IMR-90 (cell line): ENCODE measurements around the gene HOXA5. TPM values are rescaled to one million over a fixed set of nuclear protein-coding genes. Genes with fewer than 3 reads are reported as not detected.
A peak's percentile ranks its signal among the peaks of the same experiment; 100 is the strongest.

ENCODE experiments used
- ATAC-seq: fragments of 200-7000 bp; cut with Tn5 transposase; 2 replicates; pipeline ENCODE4 v1.9.1; 2020; ENCODE audit warnings: low read depth, mild to moderate bottlenecking, moderate library complexity
- BruUV-seq: library from RNA; stranded (reverse); fragments of 400-500 nt; replicated peaks from 2 replicates; lab custom pipeline; 2021; lab: Mats Ljungman, UMichigan
- CTCF ChIA-PET: fragments of 300-600 bp; formaldehyde crosslinking; extraction: SDS; loops from one replicate; lab custom pipeline; 2021; ENCODE audit warnings: antibody characterized with exemption; lab: Yijun Ruan, JAX
- POLR2A ChIA-PET: fragments of 300-600 bp; sonication (Branson Sonifier 250); formaldehyde crosslinking; loops from one replicate; lab custom pipeline; 2022; ENCODE audit warnings: antibody characterized with exemption; ENCODE audit not compliant: unreplicated experiment; lab: Charles Lee
- DNase-seq: peaks from one replicate; pipeline ENCODE4 v3.0.0; 2013
- H2AFZ ChIP-seq: replicated peaks from 2 replicates; pipeline ENCODE3; 2013; ENCODE audit warnings: low read length, mild to moderate bottlenecking; ENCODE audit not compliant: poor library complexity
- H2AK5ac ChIP-seq: 2 replicates; pipeline ENCODE4 v1.6.1; 2013; ENCODE audit warnings: low read depth, low read length, inconsistent platforms
- H2AK9ac ChIP-seq: replicated peaks from 2 replicates; pipeline ENCODE3; 2013; ENCODE audit warnings: mild to moderate bottlenecking, low read depth, low read length, moderate library complexity; ENCODE audit not compliant: poor library complexity
- H2BK120ac ChIP-seq: 2 replicates; pipeline ENCODE4 v1.6.1; 2013; ENCODE audit warnings: low read depth, low read length, inconsistent platforms
- H2BK15ac ChIP-seq: 3 replicates; pipeline ENCODE4 v1.6.1; 2013; ENCODE audit warnings: low read depth, low read length, inconsistent platforms
- H2BK20ac ChIP-seq: 2 replicates; pipeline ENCODE4 v1.6.1; 2013; ENCODE audit warnings: low read depth, mild to moderate bottlenecking, inconsistent platforms, low read length, moderate library complexity
- H2BK5ac ChIP-seq: 2 replicates; pipeline ENCODE4 v1.6.1; 2013; ENCODE audit warnings: mild to moderate bottlenecking, low read depth, low read length, inconsistent platforms; ENCODE audit not compliant: poor library complexity, severe bottlenecking
- H3K14ac ChIP-seq: replicated peaks from 2 replicates; pipeline ENCODE4 v1.6.1; 2013; ENCODE audit warnings: low read depth, low read length, inconsistent platforms
- H3K18ac ChIP-seq: 2 replicates; pipeline ENCODE4 v1.6.1; 2013; ENCODE audit warnings: low read depth, low read length, control low read depth
- H3K23ac ChIP-seq: 2 replicates; pipeline ENCODE4 v1.6.1; 2013; ENCODE audit warnings: low read depth, low read length, inconsistent platforms
- H3K27ac ChIP-seq: 2 replicates; pipeline ENCODE4 v1.5.1; 2013; ENCODE audit warnings: mild to moderate bottlenecking, control low read depth, low read length; ENCODE audit not compliant: insufficient read depth
- H3K27me3 ChIP-seq: 2 replicates; pipeline ENCODE4 v1.6.1; 2013; ENCODE audit warnings: low read length; ENCODE audit not compliant: control insufficient read depth, insufficient read depth
- H3K36me3 ChIP-seq: 2 replicates; pipeline ENCODE4 v1.6.1; 2013; ENCODE audit warnings: low read length, mixed read lengths; ENCODE audit not compliant: control insufficient read depth, insufficient read depth
- H3K4ac ChIP-seq: 2 replicates; pipeline ENCODE4 v1.6.1; 2013; ENCODE audit warnings: low read depth, low read length, inconsistent platforms
- H3K4me1 ChIP-seq: 2 replicates; pipeline ENCODE4 v1.6.1; 2013; ENCODE audit warnings: low read length, mixed read lengths; ENCODE audit not compliant: control insufficient read depth, insufficient read depth
- H3K4me2 ChIP-seq: 2 replicates; pipeline ENCODE4 v1.6.1; 2013; ENCODE audit warnings: low read depth, mild to moderate bottlenecking, control low read depth, low read length, moderate library complexity
- H3K4me3 ChIP-seq: 2 replicates; pipeline ENCODE4 v1.5.1; 2013; ENCODE audit warnings: low read depth, mild to moderate bottlenecking, control low read depth, low read length, moderate library complexity; ENCODE audit not compliant: insufficient read depth
- H3K56ac ChIP-seq: 2 replicates; pipeline ENCODE4 v1.6.1; 2013; ENCODE audit warnings: low read length, inconsistent platforms; ENCODE audit not compliant: insufficient read depth; ENCODE audit errors: extremely low read depth
- H3K79me1 ChIP-seq, 2 experiments: 2 replicates each; pipeline ENCODE4 v1.6.1; 2013; ENCODE audit warnings: low read length in 2 of 2, inconsistent platforms in 1 of 2, low read depth in 1 of 2
- H3K9ac ChIP-seq: 2 replicates; pipeline ENCODE4 v1.6.1; 2013; ENCODE audit warnings: low read depth, low read length, control low read depth
- H3K9me1 ChIP-seq: 2 replicates; pipeline ENCODE4 v1.6.1; 2013; ENCODE audit warnings: low read length, inconsistent platforms; ENCODE audit not compliant: insufficient read depth
- H3K9me3 ChIP-seq: 2 replicates; pipeline ENCODE4 v1.6.1; 2013; ENCODE audit warnings: low read length; ENCODE audit not compliant: control insufficient read depth, insufficient read depth
- H4K20me1 ChIP-seq: 2 replicates; pipeline ENCODE4 v1.6.1; 2013; ENCODE audit warnings: low read length, inconsistent platforms; ENCODE audit not compliant: insufficient read depth
- H4K5ac ChIP-seq: 2 replicates; pipeline ENCODE4 v1.6.1; 2013; ENCODE audit warnings: mild to moderate bottlenecking, low read depth, low read length, control low read depth
- H4K8ac ChIP-seq, 2 experiments: 2 replicates each; pipeline ENCODE4 v1.6.1; 2013; ENCODE audit warnings: low read depth in 2 of 2, low read length in 2 of 2, control low read depth in 1 of 2, inconsistent platforms in 1 of 2
- H4K91ac ChIP-seq: 2 replicates; pipeline ENCODE4 v1.6.1; 2013; ENCODE audit warnings: low read depth, low read length, inconsistent platforms; ENCODE audit not compliant: insufficient read depth
- CEBPB ChIP-seq: IDR thresholded peaks from 2 replicates; pipeline ENCODE4 v1.6.1; 2012; ENCODE audit warnings: low read depth, low read length, improper control_type of control experiment
- CHD1 ChIP-seq: IDR thresholded peaks from 2 replicates; pipeline ENCODE4 v1.6.1; 2012; ENCODE audit warnings: low read depth, low read length, improper control_type of control experiment
- MAFK ChIP-seq: IDR thresholded peaks from 2 replicates; pipeline ENCODE4 v1.6.1; 2012; ENCODE audit warnings: low read depth, low read length, improper control_type of control experiment
- MAZ ChIP-seq: IDR thresholded peaks from 2 replicates; pipeline ENCODE4 v1.6.1; 2012; ENCODE audit warnings: low read depth, mild to moderate bottlenecking, low read length, improper control_type of control experiment, moderate library complexity, borderline replicate concordance
- MXI1 ChIP-seq: IDR thresholded peaks from 2 replicates; pipeline ENCODE4 v1.6.1; 2012; ENCODE audit warnings: low read depth, mild to moderate bottlenecking, low read length, moderate library complexity, borderline replicate concordance
- NFE2L2 ChIP-seq: fragments of 150-350 bp; IDR thresholded peaks from 2 replicates; pipeline ENCODE4 v1.6.1; 2016; ENCODE audit warnings: low read depth, mild to moderate bottlenecking, low read length
- POLR2A ChIP-seq: IDR thresholded peaks from 2 replicates; pipeline ENCODE4 v1.6.1; 2012; ENCODE audit warnings: mild to moderate bottlenecking, low read depth, low read length
- RAD21 ChIP-seq: IDR thresholded peaks from 2 replicates; pipeline ENCODE4 v1.6.1; 2012; ENCODE audit warnings: low read length, improper control_type of control experiment
- RCOR1 ChIP-seq: IDR thresholded peaks from 2 replicates; pipeline ENCODE4 v1.6.1; 2012; ENCODE audit warnings: mild to moderate bottlenecking, low read length, improper control_type of control experiment; ENCODE audit not compliant: insufficient replicate concordance
- RFX5 ChIP-seq: IDR thresholded peaks from 2 replicates; pipeline ENCODE4 v1.8.0; 2012; ENCODE audit warnings: low read depth, mild to moderate bottlenecking, low read length, moderate library complexity
- SMC3 ChIP-seq: fragments of 150-350 bp; IDR thresholded peaks from 2 replicates; pipeline ENCODE4 v1.6.1; 2016; ENCODE audit warnings: low read depth, mild to moderate bottlenecking, antibody characterized with exemption, low read length, moderate library complexity
- WGBS, 2 experiments: methylation state at CpG; one replicate each; pipeline versions ENCODE4 v1.1.5 to v1.1.7; 2013; ENCODE audit warnings: missing lambda C conversion rate in 2 of 2; ENCODE audit not compliant: insufficient read length in 1 of 2; ENCODE audit errors: extremely low coverage in 2 of 2; 5-methylcytosine and 5-hydroxymethylcytosine counted together
- dilution Hi-C: fragments of 300-500 bp; cut with HindIII; formaldehyde crosslinking; loops from one replicate; pipeline ENCODE4 v1.14.3; 2018; ENCODE audit warnings: low sequenced_read_pairs; ENCODE audit not compliant: unreplicated experiment
- in situ Hi-C: fragments of 300-500 bp; cut with MboI; formaldehyde crosslinking; loops from 3 replicates; pipeline ENCODE4 v1.14.3; 2019; ENCODE audit warnings: low sequenced_read_pairs, inconsistent platforms, mixed read lengths
- intact Hi-C: fragments of 100-400 bp; cut with micrococcal nuclease; formaldehyde crosslinking; loops from 2 replicates; pipeline ENCODE4 v1.10.0; 2022
- polyA plus RNA-seq, 3 experiments: library from polyadenylated mRNA; depleted of rRNA; stranded (reverse); fragments of >200 nt; gene quantifications; 2 replicates each; pipeline ENCODE4 v1.2.3, GENCODE V29; 2012; ENCODE audit warnings: low replicate concordance in 1 of 3
- total RNA-seq: library from RNA; depleted of rRNA; stranded (reverse); fragments of >200 nt; gene quantifications from 2 replicates; pipeline ENCODE4 v1.2.3, GENCODE V29; 2012
- TF ChIP-seq, protein P1 (sequence below): conservative IDR thresholded peaks from 2 replicates; pipeline ENCODE4 v1.5.1; 2012; ENCODE audit warnings: mild to moderate bottlenecking, low read depth, low read length, improper control_type of control experiment
- TF ChIP-seq, protein P2 (sequence below): fragments of 150-350 bp; IDR thresholded peaks from 2 replicates; pipeline ENCODE4 v1.6.1; 2017; ENCODE audit warnings: mild to moderate bottlenecking, antibody characterized with exemption, low read length, low read depth

The HOXA5 gene
- total and polyA plus RNA-seq, 2 of the 4 experiments (the other 2 are of a cell fraction), result 19.9 to 29.4 TPM

DNA sequence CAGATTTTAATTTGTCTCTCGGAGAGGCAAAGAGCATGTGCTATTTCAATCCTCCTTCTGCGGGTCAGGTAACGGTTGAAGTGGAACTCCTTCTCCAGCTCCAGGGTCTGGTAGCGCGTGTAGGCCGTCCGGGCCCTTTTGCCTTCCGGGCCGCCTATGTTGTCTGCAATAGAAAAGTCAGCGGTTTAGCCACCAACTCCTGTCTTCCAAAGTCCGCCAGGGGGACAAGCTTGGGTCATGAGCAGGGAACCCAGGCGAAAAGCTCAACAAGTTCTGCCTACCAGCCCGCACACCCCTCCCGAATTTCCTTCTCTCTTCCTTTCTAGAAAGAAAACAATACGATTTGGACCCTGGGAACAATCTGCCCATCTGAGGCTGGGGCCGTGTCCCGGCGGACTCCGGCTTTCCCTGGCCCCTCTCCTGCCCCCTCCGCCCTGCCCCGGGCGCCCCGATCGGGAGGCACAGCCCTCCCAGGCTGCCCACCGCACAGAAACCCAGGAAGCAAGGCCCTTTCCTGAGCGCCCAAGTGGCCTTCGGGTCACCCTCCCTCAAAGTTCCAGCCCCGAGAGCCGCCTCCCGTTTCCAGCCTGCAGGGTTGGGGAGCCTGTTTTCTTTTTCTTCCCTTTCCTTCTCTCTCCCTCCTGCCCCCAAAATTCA is 1.4 kb downstream of the HOXA5 start:
- peak overlapping the region; percentile 75 for H4K91ac ChIP-seq
- peaks cover 14% of the 10 kb centered on the region; the same call in 1 of the 2 replicates for H3K4me1 ChIP-seq
- H3K4me2 ChIP-seq, result peak overlapping the region; percentile 94
- peak overlapping the region; percentile 99 for H3K23ac ChIP-seq
- H3K79me1 ChIP-seq, result peaks cover 9 to 38% of the 10 kb centered on the region in 2 experiments; a peak in 3 of 4 replicates
- H2BK20ac ChIP-seq, result no peak overlapping the region
- H4K20me1 ChIP-seq, result no peaks in the 10 kb centered on the region
- peaks cover 9% of the 10 kb centered on the region for H3K36me3 ChIP-seq
- no peaks in the 10 kb centered on the region for H3K27me3 ChIP-seq
- peak overlapping the region; percentile 82 for H2AK9ac ChIP-seq
- peak overlapping the region; percentile 89 for H2BK5ac ChIP-seq
- peak overlapping the region; percentile 95 for H3K14ac ChIP-seq
- H2BK120ac ChIP-seq, result peak overlapping the region; percentile 81
- H4K8ac ChIP-seq, result peak overlapping the region; percentile 87; a peak in 3 of 4 replicates
- DNase-seq, result no peak
- ChIA-PET CTCF (interaction anchor here (0.6 to 2.0 kb wide), 13 partner anchors 9 to 772 kb away, joined by 3 to 9 read pairs (median 4); partner anchors contain the start of gene HOXA4), POLR2A (interaction anchor here (0.9 kb wide), 1 partner anchor 10 kb away, joined by 3 read pairs; no protein-coding TSS in a partner anchor)
- H3K18ac ChIP-seq, result peak overlapping the region; percentile 93
- intact Hi-C loops, result loop anchor here (5.0 kb wide), 1 partner anchor 1250 kb away; no protein-coding TSS in a partner anchor
- peak overlapping the region; percentile 62; the same call in 1 of the 2 replicates for H2AK5ac ChIP-seq
- peak overlapping the region; percentile 14 for H4K5ac ChIP-seq
- peak overlapping the region; percentile 80 for H3K4ac ChIP-seq
- H3K9me1 ChIP-seq, result no peaks in the 10 kb centered on the region
- peak overlapping the region; percentile 12; the same call in 2 of the 3 replicates for H2BK15ac ChIP-seq
- no TSS peak for BruUV-seq
- H2AFZ ChIP-seq, result peak overlapping the region; percentile 90
- peak overlapping the region; percentile 92 for H3K56ac ChIP-seq
- no peak for ATAC-seq
- 3% methylated on average over 14 of the region's 30 CpGs; no CpG with 5 or more reads in 1 of the 2 experiments for WGBS, 2 experiments
- H3K4me3 ChIP-seq, result peak overlapping the region; percentile 93
- in situ Hi-C loops, result loop anchor here (5.0 to 10.0 kb wide), 3 partner anchors 40 to 947 kb away; partner anchors contain the start of gene HOXA2
- H3K27ac ChIP-seq, result peak overlapping the region; percentile 93
- dilution Hi-C loops, result no loop called here
- H3K9me3 ChIP-seq, result no peaks in the 10 kb centered on the region
- peak overlapping the region; percentile 89 for H3K9ac ChIP-seq
- TF ChIP-seq CHD1 (no peak), CEBPB (no peak), POLR2A (no peak; the same call in 1 of the 2 replicates), NFE2L2 (no peak), RCOR1 (no peak), RAD21 (peak; percentile 20; the same call in 1 of the 2 replicates), MAFK (peak; percentile 11; the same call in 1 of the 2 replicates), RFX5 (no peak), SMC3 (peak; percentile 15; the same call in 1 of the 2 replicates), MAZ (no peak), MXI1 (no peak)
- TF ChIP-seq, protein P1, sequence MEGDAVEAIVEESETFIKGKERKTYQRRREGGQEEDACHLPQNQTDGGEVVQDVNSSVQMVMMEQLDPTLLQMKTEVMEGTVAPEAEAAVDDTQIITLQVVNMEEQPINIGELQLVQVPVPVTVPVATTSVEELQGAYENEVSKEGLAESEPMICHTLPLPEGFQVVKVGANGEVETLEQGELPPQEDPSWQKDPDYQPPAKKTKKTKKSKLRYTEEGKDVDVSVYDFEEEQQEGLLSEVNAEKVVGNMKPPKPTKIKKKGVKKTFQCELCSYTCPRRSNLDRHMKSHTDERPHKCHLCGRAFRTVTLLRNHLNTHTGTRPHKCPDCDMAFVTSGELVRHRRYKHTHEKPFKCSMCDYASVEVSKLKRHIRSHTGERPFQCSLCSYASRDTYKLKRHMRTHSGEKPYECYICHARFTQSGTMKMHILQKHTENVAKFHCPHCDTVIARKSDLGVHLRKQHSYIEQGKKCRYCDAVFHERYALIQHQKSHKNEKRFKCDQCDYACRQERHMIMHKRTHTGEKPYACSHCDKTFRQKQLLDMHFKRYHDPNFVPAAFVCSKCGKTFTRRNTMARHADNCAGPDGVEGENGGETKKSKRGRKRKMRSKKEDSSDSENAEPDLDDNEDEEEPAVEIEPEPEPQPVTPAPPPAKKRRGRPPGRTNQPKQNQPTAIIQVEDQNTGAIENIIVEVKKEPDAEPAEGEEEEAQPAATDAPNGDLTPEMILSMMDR, result peak; percentile 27; the same call in 1 of the 2 replicates
- TF ChIP-seq, protein P2, sequence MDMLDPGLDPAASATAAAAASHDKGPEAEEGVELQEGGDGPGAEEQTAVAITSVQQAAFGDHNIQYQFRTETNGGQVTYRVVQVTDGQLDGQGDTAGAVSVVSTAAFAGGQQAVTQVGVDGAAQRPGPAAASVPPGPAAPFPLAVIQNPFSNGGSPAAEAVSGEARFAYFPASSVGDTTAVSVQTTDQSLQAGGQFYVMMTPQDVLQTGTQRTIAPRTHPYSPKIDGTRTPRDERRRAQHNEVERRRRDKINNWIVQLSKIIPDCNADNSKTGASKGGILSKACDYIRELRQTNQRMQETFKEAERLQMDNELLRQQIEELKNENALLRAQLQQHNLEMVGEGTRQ, result no peak
